Measurements from ENCODE around the gene HES7.
"Not testable (repeated sequence)": the region's sequence is repeated elsewhere in the genome, so short reads cannot be mapped to it uniquely, and the experiment has no call there.

The HES7 gene

DNA sequence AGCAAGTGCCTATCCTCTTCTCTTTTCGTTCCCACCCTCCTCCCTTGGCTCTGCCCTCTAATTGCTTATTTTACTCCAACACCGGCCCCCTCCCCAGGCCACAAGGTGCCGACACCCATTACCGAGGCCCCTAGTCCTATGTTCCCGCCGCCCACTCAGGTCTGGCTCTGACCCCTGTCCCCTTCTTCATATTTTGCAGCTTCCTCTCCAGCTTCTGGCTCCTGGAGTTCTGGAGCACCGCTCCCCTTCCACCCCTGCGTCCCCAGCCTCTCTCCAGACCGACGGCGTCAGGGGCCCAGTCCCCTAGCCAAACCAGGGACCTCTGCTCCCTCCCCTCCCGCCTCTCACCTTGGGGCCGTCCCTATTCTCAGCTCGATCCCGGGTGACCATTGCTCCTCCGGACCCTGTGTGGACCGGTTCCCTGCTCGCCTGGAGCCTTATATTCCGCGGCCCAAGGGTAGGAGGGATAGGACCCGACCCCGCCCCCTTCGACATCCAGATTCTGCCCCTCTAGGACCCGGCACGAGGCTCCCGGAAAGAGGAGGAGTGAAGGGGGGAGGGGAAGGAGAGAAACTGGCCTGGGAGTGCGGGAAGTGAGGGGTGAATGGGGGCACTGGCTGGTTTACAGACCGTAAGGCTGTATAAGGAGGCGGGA lies at the start of gene HES7:
Gene HES7 (minus strand): TSS at position 412 of the 655 bp plus-strand sequence. CDS start 22 bp downstream, at position 390.
- no peak for DNase-seq (ENCODE audit: low read depth in 2 of 2)

GRCh38 chr17:8173056-8173870 lies 49.4 kb upstream of the HES7 start:
- peak; percentile 77 for DNase-seq (ENCODE audit: low read depth in 2 of 2)

GRCh38 chr17:8170186-8170585 lies 46.3 kb upstream of the HES7 start:
- DNase-seq (ENCODE audit: low read depth in 2 of 2): not testable (repeated sequence)

DNA sequence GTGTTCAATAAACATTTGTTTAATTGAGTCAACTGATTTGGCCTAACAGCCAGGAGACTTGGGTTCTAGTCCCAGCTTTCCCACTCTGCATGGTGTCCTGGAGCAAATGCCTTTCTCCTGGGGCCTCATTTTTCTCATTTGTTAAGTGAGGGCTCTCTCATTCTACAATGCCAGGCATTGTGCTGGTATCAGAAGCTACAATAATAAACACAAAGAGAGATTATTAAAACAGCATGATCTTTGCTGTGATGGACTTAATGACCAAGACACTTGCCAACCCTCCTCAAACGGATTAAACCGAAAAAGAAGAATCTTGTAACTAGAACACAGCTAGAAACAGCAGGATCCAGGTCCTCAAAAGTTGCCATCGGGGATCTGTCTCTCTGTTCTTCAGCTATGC lies 43.6 kb upstream of the HES7 start:
- no peak for DNase-seq (ENCODE audit: low read depth in 2 of 2)

DNA sequence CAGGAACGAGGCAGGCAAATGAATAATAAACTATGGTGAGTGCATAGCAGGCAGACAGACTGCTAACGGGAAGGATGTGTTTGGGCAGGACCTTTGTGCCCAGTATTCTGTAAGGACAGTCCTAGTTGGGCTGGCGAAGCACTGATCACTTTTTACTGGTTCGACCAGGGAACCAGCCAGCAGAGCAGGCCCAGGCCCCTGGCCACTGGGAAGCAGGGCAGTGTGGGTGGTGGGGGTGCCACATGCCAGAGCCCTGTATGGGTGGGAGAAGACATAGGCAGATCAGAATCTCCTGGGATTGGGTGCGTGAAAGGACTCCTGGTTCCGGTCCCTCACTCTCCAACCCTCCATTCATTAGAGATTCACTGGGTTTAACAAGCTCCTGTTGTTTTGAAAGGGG lies 42.8 kb upstream of the HES7 start:
- no peak for DNase-seq (ENCODE audit: low read depth in 2 of 2)

DNA sequence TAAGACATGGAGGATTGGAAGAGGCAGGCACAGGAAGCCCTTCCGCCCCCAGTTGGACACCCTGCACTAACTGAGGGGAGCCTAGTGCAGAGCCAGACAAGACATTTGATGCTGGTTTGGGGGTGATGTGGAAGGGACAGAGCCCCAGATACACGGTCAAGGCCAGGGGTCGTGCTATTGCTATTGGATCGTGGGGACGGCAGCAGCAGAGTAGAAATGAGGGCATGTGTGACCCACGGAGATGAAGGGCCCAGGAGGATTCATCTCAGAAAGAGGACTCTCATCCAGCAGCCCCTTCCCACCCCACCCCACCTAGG lies 40.9 kb upstream of the HES7 start:
- DNase-seq (ENCODE audit: low read depth in 2 of 2): no peak

DNA sequence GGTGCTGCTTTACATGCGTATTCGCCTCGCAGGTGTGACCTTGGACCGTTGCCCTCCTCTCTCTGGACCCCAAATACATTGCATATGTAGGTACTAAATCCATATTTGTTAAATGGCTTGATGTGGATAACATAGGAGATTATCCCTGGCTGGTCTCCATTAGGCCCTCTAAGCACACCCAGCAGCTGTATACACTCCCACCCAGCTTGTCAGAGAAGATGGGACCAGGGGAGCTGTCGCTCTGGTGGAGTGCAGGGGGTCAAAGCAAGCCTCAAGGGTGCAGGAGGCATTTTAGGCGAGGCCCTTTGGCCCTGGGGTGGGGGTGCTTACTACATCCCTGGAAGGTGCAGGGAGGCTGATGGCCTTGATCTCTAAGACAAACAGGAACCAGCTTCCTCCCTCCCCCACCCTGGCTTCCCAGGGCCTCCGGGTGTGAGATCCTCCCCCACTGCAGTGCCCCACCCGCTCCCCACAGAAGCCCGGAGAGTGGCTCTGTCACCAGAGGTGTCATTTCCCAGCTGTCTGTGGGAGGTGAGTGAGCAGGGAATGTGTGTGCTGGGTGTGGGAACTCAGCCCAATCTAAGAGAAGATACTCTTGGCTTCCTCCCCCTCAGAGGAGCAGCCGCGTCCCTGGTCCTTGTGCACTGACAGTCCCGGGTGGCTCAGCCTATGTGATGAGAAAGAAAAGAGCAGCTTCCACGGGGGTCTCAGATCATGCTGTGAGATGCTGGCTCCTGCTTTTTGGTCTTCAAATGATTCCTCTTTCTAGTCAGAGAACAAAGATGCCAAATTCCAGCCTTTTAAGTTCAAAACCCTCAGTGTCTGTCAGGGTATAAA lies 40.3 kb upstream of the HES7 start:
- peak in 1 of 2 donors; percentile 80 for DNase-seq (ENCODE audit: low read depth in 2 of 2)

- DNase-seq (ENCODE audit: low read depth in 2 of 2): no peak
Observed at GRCh38 chr17:8162997-8163977, 39.4 kb upstream of the HES7 start.

- DNase-seq (ENCODE audit: low read depth in 2 of 2): peak in 1 of 2 donors; percentile 72
Observed at GRCh38 chr17:8162233-8162996, 38.5 kb upstream of the HES7 start, which contains the start of gene VAMP2. VAMP2 (minus strand) TSS chr17:8162948; CDS start chr17:8162879, 69 bp downstream.

DNA sequence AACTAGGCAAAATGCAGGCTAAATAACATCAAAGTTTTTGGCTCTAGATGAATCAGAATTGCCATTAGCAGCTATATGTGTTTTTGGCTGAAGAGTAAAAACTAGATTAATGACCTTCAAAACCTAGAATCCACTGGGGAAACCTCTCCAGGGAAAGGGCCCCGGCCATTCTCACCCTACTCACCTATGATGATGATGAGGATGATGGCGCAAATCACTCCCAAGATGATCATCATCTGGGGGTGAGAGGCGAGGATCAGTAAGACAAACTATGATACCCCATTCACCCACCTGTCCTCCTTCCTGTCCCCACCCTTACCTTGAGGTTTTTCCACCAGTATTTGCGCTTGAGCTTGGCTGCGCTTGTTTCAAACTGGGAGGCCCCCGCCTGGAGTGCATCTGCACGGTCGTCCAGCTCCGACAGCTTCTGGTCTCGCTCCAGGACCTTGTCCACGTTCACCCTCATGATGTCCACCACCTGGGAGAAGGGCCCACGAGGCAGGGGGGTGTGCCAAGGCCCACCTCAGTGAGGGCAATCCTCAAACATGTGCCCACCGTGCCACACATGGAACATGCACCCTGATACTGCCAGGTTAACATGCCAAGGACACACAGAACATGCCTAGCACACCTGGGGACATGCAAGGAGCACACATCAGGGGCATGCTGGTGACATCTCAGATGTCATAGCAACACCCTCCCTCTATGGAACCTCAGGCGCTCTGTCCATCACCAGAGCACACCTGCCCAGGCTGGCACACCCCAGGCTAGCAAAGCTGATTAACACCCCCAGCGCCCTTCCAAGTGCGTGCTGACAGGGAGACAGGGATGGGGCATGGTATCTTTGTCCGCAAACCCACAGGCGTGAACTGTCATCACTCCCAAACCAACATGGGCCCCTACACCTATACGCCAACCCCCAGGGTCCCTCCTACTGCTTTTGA lies 37.7 kb upstream of the HES7 start:
- DNase-seq (ENCODE audit: low read depth in 2 of 2): no peak

GRCh38 chr17:8160741-8161221 lies 36.9 kb upstream of the HES7 start:
- no peak for DNase-seq (ENCODE audit: low read depth in 2 of 2)

DNA sequence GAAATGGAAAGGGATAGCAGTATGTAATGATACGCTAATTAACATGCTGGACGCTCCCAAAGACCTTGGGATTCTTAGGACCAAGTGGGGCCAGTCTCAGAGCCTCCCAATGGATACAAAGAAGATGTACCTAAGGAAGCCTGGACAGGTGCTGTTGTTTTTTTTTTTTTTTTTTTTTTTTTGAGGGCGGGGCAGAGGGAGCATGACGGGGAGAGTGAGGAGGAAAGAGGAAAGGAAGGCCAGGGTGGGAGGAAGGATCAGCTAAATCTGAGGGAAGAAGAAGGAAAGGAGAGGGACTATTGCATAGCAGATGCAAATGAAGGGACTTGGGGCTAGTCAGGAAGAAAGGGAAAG lies 36.3 kb upstream of the HES7 start:
- DNase-seq (ENCODE audit: low read depth in 2 of 2): no peak

GRCh38 chr17:8159459-8160223 lies 35.7 kb upstream of the HES7 start:
- DNase-seq (ENCODE audit: low read depth in 2 of 2): no peak

GRCh38 chr17:8159032-8159400 lies 35.1 kb upstream of the HES7 start:
- DNase-seq (ENCODE audit: low read depth in 2 of 2): no peak

- peak; percentile 73 to 83 for DNase-seq (ENCODE audit: low read depth in 2 of 2)
Observed at GRCh38 chr17:8158267-8159031, 34.5 kb upstream of the HES7 start.

- DNase-seq (ENCODE audit: low read depth in 2 of 2): peak; percentile 100
Observed at GRCh38 chr17:8156246-8156992, 32.5 kb upstream of the HES7 start.

- DNase-seq (ENCODE audit: low read depth in 2 of 2): no peak
Observed at GRCh38 chr17:8155996-8156245, 32.0 kb upstream of the HES7 start.
